K562 (cell line): Measurements from ENCODE around the gene SNRPB. TPM values are rescaled to one million over a fixed set of nuclear protein-coding genes. Genes with fewer than 3 reads are reported as not detected.

Experiments used
- ATAC-seq: fragments of 200-7000 bp; cut with Tn5 transposase; 3 replicates; pipeline ENCODE4 v1.9.1; 2020; ENCODE audit warnings: moderate library complexity
- BruUV-seq: library from RNA; stranded (reverse); fragments of 400-500 nt; replicated peaks from 2 replicates; lab custom pipeline; 2021; lab: Mats Ljungman, UMichigan
- CTCF ChIA-PET: fragments of 300-600 bp; formaldehyde crosslinking; extraction: SDS; loops from one replicate; lab custom pipeline; 2021; ENCODE audit warnings: low intra/inter-chr PET ratio; lab: Yijun Ruan, JAX
- POLR2A ChIA-PET: fragments of 300-600, 350-650 bp; sonication (Branson Sonifier 250); formaldehyde crosslinking; extraction: SDS; loops from one replicate; lab custom pipeline; 2021; ENCODE audit warnings: antibody characterized with exemption, inconsistent platforms; lab: Yijun Ruan, JAX
- DNase-seq, 4 experiments: peaks; one replicate each; pipeline versions ENCODE4 v3.0.0 to v3.0.0-alpha.2; 2011 to 2018; ENCODE audit warnings: low spot score in 3 of 4, mixed read lengths in 3 of 4; ENCODE audit errors: extremely low read depth in 1 of 4
- FAIRE-seq: peaks from 2 replicates; lab custom pipeline; 2011; peaks lifted over from hg19 to GRCh38; lab: Jason Lieb, UNC
- H2AFZ ChIP-seq: 2 replicates; pipeline ENCODE4 v1.6.0; 2011; ENCODE audit warnings: low read depth, low read length, control low read depth, inconsistent platforms
- H3K27ac ChIP-seq: fragments of 200-600 bp; 3 replicates; pipeline ENCODE4 v1.8.0; 2011; ENCODE audit warnings: low read depth, mild to moderate bottlenecking, control low read depth, inconsistent platforms, low read length, moderate library complexity, mixed read lengths; ENCODE audit errors: extremely low read depth
- H3K27me3 ChIP-seq, 2 experiments: fragments of 300-600 bp in 1 of 2; 2 replicates in 1 of 2; 3 replicates in 1 of 2; pipeline versions ENCODE4 v1.6.0 to v1.8.0; 2011; ENCODE audit warnings: inconsistent platforms in 2 of 2, low read length in 2 of 2, mild to moderate bottlenecking in 1 of 2, mixed read lengths in 1 of 2, moderate library complexity in 1 of 2; ENCODE audit not compliant: control insufficient read depth in 2 of 2, insufficient read depth in 2 of 2
- H3K36me3 ChIP-seq: fragments of 300-600 bp; 3 replicates; pipeline ENCODE4 v1.8.0; 2011; ENCODE audit warnings: mild to moderate bottlenecking, low read length, inconsistent platforms; ENCODE audit not compliant: control insufficient read depth, insufficient read depth
- H3K4me1 ChIP-seq, 2 experiments: fragments of 200-600 bp in 1 of 2; replicated peaks in 1 of 2; 2 replicates in 1 of 2; 3 replicates in 1 of 2; pipeline versions ENCODE4 v1.5.1 to v1.8.0; 2011; ENCODE audit warnings: inconsistent platforms in 2 of 2, low read length in 2 of 2, mild to moderate bottlenecking in 1 of 2, mixed read lengths in 1 of 2, moderate library complexity in 1 of 2; ENCODE audit not compliant: control insufficient read depth in 2 of 2, insufficient read depth in 2 of 2
- H3K4me2 ChIP-seq: 2 replicates; pipeline ENCODE4 v1.6.1; 2011; ENCODE audit warnings: low read length, control low read depth, inconsistent platforms, mixed read lengths; ENCODE audit not compliant: insufficient read depth
- H3K4me3 ChIP-seq: fragments of 200-600 bp; sonication (generic), shearing (Covaris generic); 2 replicates; pipeline ENCODE4 v1.5.1; 2016; ENCODE audit warnings: control low read depth, inconsistent platforms
- H3K79me2 ChIP-seq: fragments of 200-600 bp; 3 replicates; pipeline ENCODE4 v1.8.0; 2011; ENCODE audit warnings: low read length, inconsistent platforms; ENCODE audit not compliant: control insufficient read depth, insufficient read depth
- H3K9ac ChIP-seq, 2 experiments: 2 replicates each; pipeline versions ENCODE4 v1.6.0 to v1.6.1; 2011; ENCODE audit warnings: low read depth in 2 of 2, low read length in 2 of 2, control low read depth in 1 of 2, inconsistent platforms in 1 of 2, mild to moderate bottlenecking in 1 of 2, mixed read lengths in 1 of 2; ENCODE audit not compliant: insufficient read depth in 1 of 2
- H3K9me1 ChIP-seq: one replicate; pipeline ENCODE4 v1.6.0; 2011; ENCODE audit warnings: inconsistent platforms, mild to moderate bottlenecking, low read length, moderate library complexity; ENCODE audit not compliant: control insufficient read depth, insufficient read depth
- H3K9me3 ChIP-seq: replicated peaks from 2 replicates; pipeline ENCODE4 v1.5.1; 2011; ENCODE audit warnings: low read depth, low read length, inconsistent platforms; ENCODE audit not compliant: control insufficient read depth, insufficient read depth
- H4K20me1 ChIP-seq: replicated peaks from 2 replicates; pipeline ENCODE4 v1.6.1; 2011; ENCODE audit warnings: low read length, inconsistent platforms, mixed read lengths; ENCODE audit not compliant: control insufficient read depth, insufficient read depth
- E2F4 ChIP-seq: sonication (generic); formaldehyde crosslinking; IDR thresholded peaks from 2 replicates; pipeline ENCODE4 v1.8.0; 2022; ENCODE audit warnings: mild to moderate bottlenecking, low read depth, missing genetic modification reagents
- EGR1 ChIP-seq: fragments of 450-650 bp; conservative IDR thresholded peaks from 2 replicates; pipeline ENCODE4 v1.6.1; 2017; ENCODE audit warnings: mild to moderate bottlenecking
- KAT7 ChIP-seq: sonication (generic); formaldehyde crosslinking; IDR thresholded peaks from 2 replicates; pipeline ENCODE4 v1.8.0; 2022; ENCODE audit warnings: missing genetic modification reagents, mild to moderate bottlenecking, borderline replicate concordance
- RBM14 ChIP-seq: fragments of 200-400 bp; formaldehyde crosslinking; IDR thresholded peaks from 2 replicates; pipeline ENCODE4 v1.6.1; 2018; ENCODE audit warnings: low read depth, mild to moderate bottlenecking, low read length, moderate library complexity, borderline replicate concordance; ENCODE audit not compliant: insufficient read depth
- SMARCE1 ChIP-seq: fragments of 450-650 bp; IDR thresholded peaks from 2 replicates; pipeline ENCODE4 v1.7.1; 2016; ENCODE audit warnings: mild to moderate bottlenecking
- ZNF282 ChIP-seq: sonication (generic); formaldehyde crosslinking; IDR thresholded peaks from 2 replicates; pipeline ENCODE4 v1.8.1; 2023; ENCODE audit warnings: missing genetic modification reagents
- ZNF354B ChIP-seq: fragments of 250-450 bp; sonication (Bioruptor Pico); IDR thresholded peaks from 2 replicates; pipeline ENCODE4 v1.4.0; 2020
- ZNF778 ChIP-seq: fragments of 450-650 bp; formaldehyde crosslinking; IDR thresholded peaks from 2 replicates; pipeline ENCODE4 v1.4.0; 2020; ENCODE audit warnings: mild to moderate bottlenecking, moderate library complexity
- WGBS: fragments of 100-300 bp; shearing (Covaris generic); methylation state at CpG from one replicate; pipeline ENCODE4 v1.1.6; 2016; ENCODE audit warnings: low coverage, mixed read lengths; ENCODE audit not compliant: insufficient coverage; ENCODE audit errors: missing lambda C conversion rate; 5-methylcytosine and 5-hydroxymethylcytosine counted together
- in situ Hi-C: fragments of 300-500 bp; cut with MboI; formaldehyde crosslinking; loops from 4 replicates; pipeline ENCODE4 v1.15.0; 2018; ENCODE audit warnings: inconsistent platforms, mixed read lengths
- intact Hi-C: fragments of 100-400 bp; cut with micrococcal nuclease; formaldehyde crosslinking; loops from 2 replicates; pipeline ENCODE4 v1.14.2; 2022
- polyA plus RNA-seq, 8 experiments: library from polyadenylated mRNA; depleted of rRNA in 4 of 8; stranded (reverse) in 5 of 8; unstranded in 3 of 8; fragments of >200 nt; fragmentation: Nextera tagmentation in 2 of 8; fragmentation: Illumina TruSeq in 1 of 8; extraction: Ambion mirVana in 2 of 8; extraction: Trizol in 1 of 8; gene quantifications; 2 replicates each; pipeline versions ENCODE4 v1.2.1 to v1.2.3, GENCODE V29; 2011 to 2014; ENCODE audit warnings: inconsistent platforms in 1 of 8, missing spikeins in 1 of 8
- total RNA-seq, 7 experiments: library from RNA; depleted of rRNA in 6 of 7; stranded (reverse); fragments of >200 nt in 6 of 7; fragmentation: Illumina TruSeq in 2 of 7; extraction: Trizol in 2 of 7; gene quantifications; 2 replicates each; pipeline versions ENCODE4 v1.2.1 to v1.2.3, GENCODE V29; 2011 to 2021; ENCODE audit warnings: low replicate concordance in 1 of 7

SNRPB gene
- total and polyA plus RNA-seq, 9 of the 15 experiments (the other 6 are each of a cell fraction or from before 2014, with no cell fraction given) = 13.1 to 615 (median 266) TPM

- Histone ChIP-seq H3K27me3 (peaks cover 0 to 5% of the 10 kb centered on the region in 2 experiments; a peak in 1 of 5 replicates), H3K79me2 (no peaks in the 10 kb centered on the region), H3K9ac (no peak overlapping the region), H3K9me1 (no peaks in the 10 kb centered on the region)
- ATAC-seq (no peak), FAIRE-seq (no peak)
- TF ChIP-seq RBM14 (no peak), KAT7 (CRISPR knock-in tag) (no peak), EGR1 (no peak), E2F4 (CRISPR knock-in tag) (no peak), ZNF354B (CRISPR knock-in tag) (no peak), SMARCE1 (no peak), ZNF778 (CRISPR knock-in tag) (no peak), ZNF282 (CRISPR knock-in tag) (no peak)
- TF ChIP-seq, all 486 proteins: peak for 0
- no peaks in the 10 kb centered on the region for H3K9me3 ChIP-seq
- no TSS peak for BruUV-seq
- no peak for DNase-seq
- in situ Hi-C loops (no loop called here), intact Hi-C loops (no loop called here)
- peaks cover 12% of the 10 kb centered on the region; the same call in 2 of the 3 replicates for H3K36me3 ChIP-seq
- CTCF ChIA-PET = interaction anchor here (1.1 kb wide), 1 partner anchor 1005 kb away, joined by 3 read pairs; no protein-coding TSS in a partner anchor
- H2AFZ ChIP-seq = no peak overlapping the region
- 30% methylated on average over 2 of the region's 2 CpGs for WGBS
- no peak overlapping the region for H3K4me2 ChIP-seq
- no peaks in the 10 kb centered on the region for H3K4me1 ChIP-seq
- no peak overlapping the region for H3K27ac ChIP-seq
- no peaks in the 10 kb centered on the region; the same call in 1 of the 2 replicates for H4K20me1 ChIP-seq
- POLR2A ChIA-PET = interaction anchor here (1.1 kb wide), 2 partner anchors 9 to 11 kb away, joined by 4 to 5 read pairs; no protein-coding TSS in a partner anchor
- no peak overlapping the region for H3K4me3 ChIP-seq
Observed at GRCh38 chr20:2455771-2456497, 14.7 kb downstream of the SNRPB start.
